SK-N-SH treated with all-trans-retinoic acid at 6 μM for 48 hours (cell line): ENCODE results near the gene TNFRSF8.

ENCODE experiments used
- ARNTL ChIP-seq: fragments of 450-650 bp; formaldehyde crosslinking; IDR thresholded peaks from 2 replicates; pipeline ENCODE4 v1.5.0; 2020; ENCODE audit warnings: low read depth, mild to moderate bottlenecking, moderate library complexity, borderline replicate concordance
- ESRRG ChIP-seq: fragments of 250-450 bp; sonication (Bioruptor Pico); IDR thresholded peaks from 2 replicates; pipeline ENCODE4 v1.6.1; 2021; ENCODE audit warnings: mild to moderate bottlenecking
- RARB ChIP-seq: fragments of 250-450 bp; sonication (Bioruptor Pico); IDR thresholded peaks from 2 replicates; pipeline ENCODE4 v1.8.0; 2021; ENCODE audit warnings: mild to moderate bottlenecking, moderate library complexity
- ZNF565 ChIP-seq: fragments of 450-650 bp; formaldehyde crosslinking; conservative IDR thresholded peaks from 2 replicates; pipeline ENCODE4 v1.5.0; 2020; ENCODE audit warnings: low read depth, mild to moderate bottlenecking, moderate library complexity
- ZNF70 ChIP-seq: fragments of 450-650 bp; formaldehyde crosslinking; IDR thresholded peaks from 2 replicates; pipeline ENCODE4 v1.5.0; 2020; ENCODE audit warnings: mild to moderate bottlenecking, moderate library complexity
- ZNF8 ChIP-seq: fragments of 450-650 bp; formaldehyde crosslinking; IDR thresholded peaks from 2 replicates; pipeline ENCODE4 v1.5.0; 2020; ENCODE audit warnings: mild to moderate bottlenecking, moderate library complexity
- TF ChIP-seq, protein P1 (sequence below): fragments of 250-450 bp; sonication (Bioruptor Pico); IDR thresholded peaks from 2 replicates; pipeline ENCODE4 v1.8.0; 2020; ENCODE audit warnings: mild to moderate bottlenecking, moderate library complexity, borderline replicate concordance
- TF ChIP-seq, protein P2 (sequence below): fragments of 250-450 bp; sonication (Bioruptor Pico); IDR thresholded peaks from 2 replicates; pipeline ENCODE4 v1.5.0; 2020; ENCODE audit warnings: mild to moderate bottlenecking, moderate library complexity

- TF ChIP-seq ARNTL (no peak), RARB (CRISPR knock-in tag) (no peak), ZNF565 (CRISPR knock-in tag) (no peak), ESRRG (CRISPR knock-in tag) (no peak), ZNF70 (no peak), ZNF8 (no peak)
- TF ChIP-seq, protein P1, sequence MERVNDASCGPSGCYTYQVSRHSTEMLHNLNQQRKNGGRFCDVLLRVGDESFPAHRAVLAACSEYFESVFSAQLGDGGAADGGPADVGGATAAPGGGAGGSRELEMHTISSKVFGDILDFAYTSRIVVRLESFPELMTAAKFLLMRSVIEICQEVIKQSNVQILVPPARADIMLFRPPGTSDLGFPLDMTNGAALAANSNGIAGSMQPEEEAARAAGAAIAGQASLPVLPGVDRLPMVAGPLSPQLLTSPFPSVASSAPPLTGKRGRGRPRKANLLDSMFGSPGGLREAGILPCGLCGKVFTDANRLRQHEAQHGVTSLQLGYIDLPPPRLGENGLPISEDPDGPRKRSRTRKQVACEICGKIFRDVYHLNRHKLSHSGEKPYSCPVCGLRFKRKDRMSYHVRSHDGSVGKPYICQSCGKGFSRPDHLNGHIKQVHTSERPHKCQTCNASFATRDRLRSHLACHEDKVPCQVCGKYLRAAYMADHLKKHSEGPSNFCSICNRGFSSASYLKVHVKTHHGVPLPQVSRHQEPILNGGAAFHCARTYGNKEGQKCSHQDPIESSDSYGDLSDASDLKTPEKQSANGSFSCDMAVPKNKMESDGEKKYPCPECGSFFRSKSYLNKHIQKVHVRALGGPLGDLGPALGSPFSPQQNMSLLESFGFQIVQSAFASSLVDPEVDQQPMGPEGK (CRISPR knock-in tag), result no peak
- TF ChIP-seq, protein P2, sequence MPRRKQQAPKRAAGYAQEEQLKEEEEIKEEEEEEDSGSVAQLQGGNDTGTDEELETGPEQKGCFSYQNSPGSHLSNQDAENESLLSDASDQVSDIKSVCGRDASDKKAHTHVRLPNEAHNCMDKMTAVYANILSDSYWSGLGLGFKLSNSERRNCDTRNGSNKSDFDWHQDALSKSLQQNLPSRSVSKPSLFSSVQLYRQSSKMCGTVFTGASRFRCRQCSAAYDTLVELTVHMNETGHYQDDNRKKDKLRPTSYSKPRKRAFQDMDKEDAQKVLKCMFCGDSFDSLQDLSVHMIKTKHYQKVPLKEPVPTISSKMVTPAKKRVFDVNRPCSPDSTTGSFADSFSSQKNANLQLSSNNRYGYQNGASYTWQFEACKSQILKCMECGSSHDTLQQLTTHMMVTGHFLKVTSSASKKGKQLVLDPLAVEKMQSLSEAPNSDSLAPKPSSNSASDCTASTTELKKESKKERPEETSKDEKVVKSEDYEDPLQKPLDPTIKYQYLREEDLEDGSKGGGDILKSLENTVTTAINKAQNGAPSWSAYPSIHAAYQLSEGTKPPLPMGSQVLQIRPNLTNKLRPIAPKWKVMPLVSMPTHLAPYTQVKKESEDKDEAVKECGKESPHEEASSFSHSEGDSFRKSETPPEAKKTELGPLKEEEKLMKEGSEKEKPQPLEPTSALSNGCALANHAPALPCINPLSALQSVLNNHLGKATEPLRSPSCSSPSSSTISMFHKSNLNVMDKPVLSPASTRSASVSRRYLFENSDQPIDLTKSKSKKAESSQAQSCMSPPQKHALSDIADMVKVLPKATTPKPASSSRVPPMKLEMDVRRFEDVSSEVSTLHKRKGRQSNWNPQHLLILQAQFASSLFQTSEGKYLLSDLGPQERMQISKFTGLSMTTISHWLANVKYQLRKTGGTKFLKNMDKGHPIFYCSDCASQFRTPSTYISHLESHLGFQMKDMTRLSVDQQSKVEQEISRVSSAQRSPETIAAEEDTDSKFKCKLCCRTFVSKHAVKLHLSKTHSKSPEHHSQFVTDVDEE (CRISPR knock-in tag), result no peak
Measured at GRCh38 chr1:12136916-12137610, 74.0 kb downstream of the TNFRSF8 start.
